GM19324 (cell line): ENCODE results near the gene SEPTIN1.
"Not testable (repeated sequence)": the region's sequence is repeated elsewhere in the genome, so short reads cannot be mapped to it uniquely, and the experiment has no call there.

Experiments used
- ATAC-seq: cut with Tn5 transposase; IDR thresholded peaks from one replicate; pipeline ENCODE4 v1.9.1; 2021; ENCODE audit warnings: mild to moderate bottlenecking, moderate library complexity; ENCODE audit not compliant: unreplicated experiment, low FRiP score

SEPTIN1 gene

DNA sequence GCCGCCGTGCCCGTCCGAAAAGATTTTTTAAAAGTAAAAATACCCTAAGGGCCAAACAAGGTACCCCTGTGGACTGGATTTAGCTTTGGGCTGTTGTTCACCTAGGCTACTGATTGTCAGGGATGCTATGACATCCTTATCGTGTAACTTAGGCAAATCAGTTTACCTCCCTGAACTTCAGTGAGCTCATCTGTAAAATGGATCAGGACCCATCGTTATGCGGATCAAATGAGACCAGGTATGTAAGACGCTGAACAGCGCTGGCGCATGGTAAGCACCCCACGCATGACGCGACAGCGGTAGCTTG is 24.4 kb upstream of the SEPTIN1 start:
- ATAC-seq, result peak; percentile 7

DNA sequence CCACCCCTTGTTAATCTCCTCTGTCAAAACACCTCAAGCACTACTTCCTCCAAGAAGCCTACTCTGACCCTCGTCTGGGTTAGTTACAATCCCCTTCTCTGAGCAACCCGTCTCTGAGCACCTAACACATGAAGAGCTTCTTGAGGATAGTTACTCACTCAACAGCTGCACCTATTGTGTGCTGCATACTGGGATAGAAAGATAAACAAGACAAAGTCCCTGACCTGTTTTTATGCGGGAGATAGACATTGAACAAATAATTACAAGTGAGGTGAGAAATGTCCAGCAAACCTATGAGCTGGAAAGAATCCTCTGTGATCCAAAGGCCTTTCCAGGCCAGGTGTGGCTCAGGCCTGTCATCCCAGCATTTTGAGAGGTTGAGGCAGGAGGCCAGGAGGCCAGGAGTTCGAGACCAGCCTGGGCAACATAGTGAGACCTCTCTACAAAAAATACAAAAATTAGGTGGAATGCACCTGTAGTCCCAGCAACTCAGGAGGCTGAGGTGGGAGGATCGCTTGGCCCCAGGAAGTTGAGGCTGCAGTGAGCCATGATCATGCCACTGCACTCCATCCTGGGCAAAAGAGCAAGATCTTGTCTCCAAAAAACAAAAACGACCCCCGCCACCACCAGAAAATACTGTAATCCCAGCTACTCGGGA is 19.5 kb upstream of the SEPTIN1 start:
- no peak for ATAC-seq

DNA sequence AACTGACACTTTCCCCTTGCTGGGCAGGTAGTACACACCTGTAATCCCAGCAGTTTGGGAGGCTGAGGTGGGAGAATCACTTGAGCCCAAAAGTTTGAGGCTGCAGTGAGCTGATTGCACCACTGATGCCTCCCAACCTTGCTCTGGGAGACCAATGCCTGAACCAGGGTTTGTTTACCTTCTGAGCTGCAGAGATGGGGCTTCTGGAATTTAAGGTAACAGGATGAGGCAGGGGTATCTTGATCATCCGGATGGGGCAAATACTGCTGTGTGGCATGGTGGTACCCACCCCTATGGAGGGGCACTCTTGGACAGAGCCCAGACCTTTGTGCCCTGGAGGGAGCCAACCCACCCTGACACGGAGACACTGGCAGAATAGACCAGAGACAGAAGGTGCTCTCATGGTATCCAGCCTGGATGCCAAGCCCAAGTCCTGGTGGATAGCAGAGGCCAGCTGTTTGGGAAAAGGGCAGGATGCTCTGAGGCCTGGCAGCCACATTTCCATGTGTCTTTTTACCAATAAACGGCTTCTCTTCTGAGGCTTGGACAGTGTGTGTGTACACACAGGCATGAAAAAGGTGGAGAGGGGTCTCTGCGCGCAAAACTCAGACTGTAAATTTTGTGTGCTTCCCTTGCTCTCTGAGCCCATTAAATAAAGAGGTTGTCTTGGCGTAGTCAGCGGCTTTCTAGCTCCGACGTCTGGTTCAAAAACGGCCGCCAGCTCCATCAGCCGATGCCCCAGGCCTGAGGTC is 17.2 kb upstream of the SEPTIN1 start:
- ATAC-seq, result no peak

DNA sequence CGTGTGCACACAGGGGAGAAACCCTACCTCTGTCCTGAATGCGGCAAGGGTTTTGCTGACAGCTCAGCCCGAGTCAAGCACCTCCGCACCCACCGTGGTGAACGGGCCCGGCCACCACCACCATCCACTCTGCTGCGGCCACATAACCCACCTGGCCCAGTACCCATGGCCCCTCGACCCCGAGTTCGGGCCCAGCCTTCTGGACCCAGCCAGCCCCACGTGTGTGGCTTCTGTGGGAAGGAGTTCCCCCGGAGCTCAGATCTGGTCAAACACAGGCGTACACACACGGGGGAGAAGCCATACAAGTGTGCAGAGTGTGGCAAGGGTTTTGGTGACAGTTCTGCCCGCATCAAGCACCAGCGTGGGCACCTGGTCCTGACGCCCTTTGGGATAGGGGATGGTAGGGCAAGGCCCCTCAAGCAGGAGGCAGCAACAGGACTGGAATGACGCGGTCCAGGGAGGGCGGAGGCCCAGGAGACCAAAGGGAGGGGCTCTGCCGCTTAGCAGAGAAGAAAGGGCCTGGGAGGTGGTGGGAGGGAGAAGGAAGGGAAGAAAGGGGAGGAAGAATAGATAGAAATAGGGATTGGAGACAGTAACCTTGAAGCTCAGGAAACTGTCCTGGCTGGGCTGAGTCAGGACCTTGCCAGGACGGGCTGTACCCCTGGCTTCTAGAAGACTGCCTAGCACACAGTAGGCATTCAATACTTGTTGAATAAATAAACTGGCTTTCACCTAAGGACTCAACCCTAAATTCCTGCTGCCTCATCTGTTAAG is 16.5 kb upstream of the SEPTIN1 start:
- ATAC-seq, result no peak

DNA sequence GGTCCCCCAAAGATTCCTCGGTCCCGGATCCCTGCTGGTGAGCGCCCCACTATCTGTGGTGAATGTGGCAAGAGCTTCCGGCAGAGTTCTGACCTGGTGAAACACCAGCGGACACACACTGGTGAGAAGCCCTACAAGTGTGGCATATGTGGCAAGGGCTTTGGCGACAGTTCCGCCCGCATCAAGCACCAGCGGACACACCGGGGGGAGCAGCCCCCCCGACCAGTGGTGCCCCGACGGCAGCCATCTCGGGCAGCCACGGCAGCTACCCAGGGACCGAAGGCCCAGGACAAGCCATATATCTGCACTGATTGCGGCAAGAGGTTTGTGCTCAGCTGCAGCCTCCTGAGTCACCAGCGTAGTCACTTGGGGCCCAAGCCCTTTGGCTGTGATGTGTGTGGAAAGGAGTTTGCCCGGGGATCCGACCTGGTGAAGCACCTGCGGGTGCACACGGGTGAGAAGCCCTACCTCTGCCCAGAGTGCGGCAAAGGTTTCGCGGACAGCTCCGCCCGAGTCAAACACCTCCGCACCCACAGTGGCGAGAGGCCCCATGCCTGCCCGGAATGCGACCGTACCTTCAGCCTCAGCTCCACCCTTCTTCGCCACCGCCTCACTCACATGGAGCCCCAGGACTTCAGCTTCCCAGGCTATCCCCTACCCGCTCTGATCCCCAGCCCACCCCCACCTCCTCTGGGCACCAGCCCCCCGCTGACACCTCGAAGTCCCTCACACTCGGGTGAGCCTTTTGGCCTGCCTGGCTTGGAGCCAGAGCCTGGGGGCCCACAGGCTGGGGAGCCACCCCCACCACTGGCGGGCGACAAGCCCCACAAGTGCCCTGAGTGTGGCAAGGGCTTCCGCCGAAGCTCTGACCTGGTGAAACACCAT is 15.7 kb upstream of the SEPTIN1 start:
- ATAC-seq, result no peak

DNA sequence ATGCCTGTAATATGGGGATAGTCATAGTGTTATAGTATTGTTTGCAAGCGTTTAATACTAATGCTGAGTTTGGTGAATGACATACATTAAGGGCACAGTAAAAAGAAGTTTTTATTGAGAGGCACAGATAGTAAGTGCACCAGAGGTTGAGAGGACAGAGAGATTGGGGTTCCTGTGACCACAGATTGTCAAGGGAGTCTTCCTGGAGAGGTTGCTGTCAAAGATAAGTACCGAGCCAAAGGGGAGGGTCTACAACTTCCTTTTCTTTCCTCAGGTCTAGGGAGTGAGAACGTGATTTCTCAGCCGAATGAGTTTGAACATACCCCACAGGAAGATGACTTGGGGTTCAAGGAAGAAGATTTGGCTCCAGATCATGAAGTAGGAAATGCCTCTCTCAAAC is 14.7 kb upstream of the SEPTIN1 start:
- no peak for ATAC-seq

DNA sequence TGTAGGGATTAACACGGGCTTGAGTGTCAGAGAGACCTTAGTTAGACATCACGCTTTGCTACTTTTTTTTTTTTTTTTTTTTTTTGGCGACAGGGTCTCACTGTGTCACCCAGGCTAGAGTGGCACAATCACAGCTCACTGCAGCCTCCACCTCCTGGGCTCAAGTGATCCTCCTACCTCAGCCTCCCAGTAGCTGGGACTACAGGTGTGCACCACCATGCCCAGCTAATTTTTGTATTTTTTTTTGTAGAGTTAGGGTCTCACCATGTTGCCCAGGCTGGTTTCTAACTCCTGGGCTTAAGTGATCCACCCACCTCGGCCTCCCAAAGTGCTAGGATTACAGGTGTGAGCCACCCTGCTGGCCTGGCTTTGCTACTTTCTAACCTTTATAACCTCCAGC is 14.3 kb upstream of the SEPTIN1 start:
- not testable (repeated sequence) for ATAC-seq

DNA sequence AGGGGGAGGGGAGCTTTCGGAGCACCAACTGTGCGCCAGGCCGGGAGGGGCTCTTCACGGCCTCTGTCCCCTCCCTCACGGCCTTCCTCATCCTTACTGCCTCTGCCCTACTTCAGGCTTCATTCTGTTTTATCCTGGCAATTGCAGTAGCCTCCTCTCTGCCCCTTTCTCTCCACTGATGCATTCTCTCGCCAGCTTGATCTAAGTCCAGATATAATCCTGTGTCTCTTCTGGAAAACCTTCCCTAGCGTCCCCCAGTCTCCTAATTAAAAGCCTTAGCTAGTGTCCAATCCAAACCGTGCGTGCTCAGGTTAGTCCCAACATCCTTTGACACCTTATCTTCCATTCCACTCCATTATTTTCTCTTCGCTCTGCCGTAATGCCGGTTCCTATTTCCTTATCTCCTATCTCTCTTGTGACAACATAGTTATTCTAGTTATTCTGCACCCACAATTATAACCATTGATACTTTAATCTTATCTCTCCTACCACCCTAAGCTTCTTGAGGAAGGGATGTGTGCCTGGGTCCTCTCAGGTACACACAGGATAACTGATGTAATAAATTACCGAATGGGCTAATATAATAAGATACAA is 13.7 kb upstream of the SEPTIN1 start:
- ATAC-seq, result no peak

DNA sequence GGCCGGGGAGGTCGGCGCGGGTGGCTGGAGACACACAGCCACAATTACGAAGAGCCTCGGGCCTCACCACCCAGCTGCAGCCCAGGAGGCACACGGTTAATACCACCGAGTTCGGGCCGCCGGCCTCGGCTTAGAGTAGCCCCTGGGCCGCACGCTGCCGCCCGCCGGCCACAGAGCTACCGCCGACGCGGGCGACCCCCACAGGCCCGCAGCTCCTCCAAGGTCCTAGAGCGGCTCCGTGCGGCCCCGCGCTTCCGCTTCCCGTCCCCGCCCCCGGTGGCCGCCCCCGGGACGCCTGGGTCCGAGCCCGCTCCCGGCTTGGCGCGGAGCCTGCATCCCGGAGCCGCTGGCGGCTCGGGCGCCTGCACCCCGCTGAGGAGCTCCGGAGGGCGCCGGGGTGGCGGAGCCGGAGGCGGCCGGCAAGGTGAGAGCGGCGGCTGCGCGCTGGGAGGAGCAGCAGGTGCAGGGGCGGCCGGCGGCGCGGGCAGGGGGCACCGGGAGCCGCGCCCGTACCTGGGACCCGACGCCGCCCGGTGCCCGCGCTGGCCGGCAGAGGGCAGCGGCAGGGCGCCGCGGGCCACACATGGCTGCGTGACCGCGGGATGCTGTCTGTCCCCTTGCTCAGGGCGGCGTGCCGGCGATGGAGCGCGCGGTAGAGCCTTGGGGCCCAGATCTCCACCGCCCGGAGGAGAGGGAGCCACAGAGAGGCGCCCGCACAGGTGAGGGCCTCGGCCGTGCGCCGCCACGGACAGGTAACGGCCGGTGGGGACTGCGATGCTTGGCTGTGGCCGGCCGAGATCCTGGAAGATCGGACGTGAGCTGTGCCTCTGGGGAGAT is 13.0 kb upstream of the SEPTIN1 start, which contains the start of gene ZNF48:
Gene ZNF48, plus strand, starts transcription at position 266 of the 837 bp plus-strand sequence. Its CDS starts 375 bp downstream, at position 641.
- peak; percentile 71 for ATAC-seq

DNA sequence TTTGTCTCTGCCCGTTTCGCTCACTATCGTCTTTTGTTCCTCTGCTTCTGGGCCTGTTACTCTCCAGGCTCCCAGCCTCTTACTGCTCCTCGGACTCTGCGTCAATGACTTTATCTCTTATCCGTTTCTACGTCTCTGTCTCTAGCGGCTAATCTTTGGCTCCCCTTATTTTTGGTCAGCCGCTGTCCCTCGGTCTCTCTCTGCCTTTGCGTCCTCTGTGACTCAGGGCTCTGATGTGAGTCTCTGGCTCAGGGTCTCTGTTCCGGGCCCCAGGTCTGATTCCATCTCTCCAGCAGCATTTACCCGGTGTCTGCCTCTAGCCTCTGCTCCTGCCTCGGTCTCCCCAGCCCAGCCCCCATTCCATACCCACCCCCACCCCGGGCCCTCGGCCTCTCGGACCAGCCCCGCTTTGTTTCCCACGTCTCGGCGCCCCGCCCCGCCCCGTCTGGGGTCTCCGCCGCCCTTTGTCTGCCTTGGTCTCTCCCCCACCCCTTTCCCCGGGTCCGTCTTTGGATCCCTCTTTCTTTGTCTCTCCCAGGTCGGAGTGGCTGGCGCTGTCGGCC is 12.3 kb upstream of the SEPTIN1 start:
- no peak for ATAC-seq

DNA sequence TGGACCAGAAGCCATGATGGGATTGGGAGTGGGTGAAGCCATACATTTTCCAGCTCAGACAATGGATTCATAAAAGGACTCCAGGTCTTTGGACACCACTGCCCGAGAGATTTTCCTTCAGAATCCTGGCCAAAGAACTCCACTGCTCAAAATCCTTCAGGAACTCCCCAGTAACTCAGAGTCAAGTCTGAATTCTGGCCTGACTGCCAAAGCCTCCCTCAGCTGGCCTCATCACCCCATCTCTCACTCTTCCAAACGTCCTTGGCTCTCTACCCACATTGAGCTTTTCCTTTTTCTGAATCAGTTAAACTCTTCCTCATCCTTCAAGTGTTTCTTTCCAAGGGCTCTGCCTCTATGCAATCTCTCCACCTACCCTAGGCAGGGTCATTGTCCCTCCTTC is 1.2 kb upstream of the SEPTIN1 start:
- ATAC-seq, result no peak

DNA sequence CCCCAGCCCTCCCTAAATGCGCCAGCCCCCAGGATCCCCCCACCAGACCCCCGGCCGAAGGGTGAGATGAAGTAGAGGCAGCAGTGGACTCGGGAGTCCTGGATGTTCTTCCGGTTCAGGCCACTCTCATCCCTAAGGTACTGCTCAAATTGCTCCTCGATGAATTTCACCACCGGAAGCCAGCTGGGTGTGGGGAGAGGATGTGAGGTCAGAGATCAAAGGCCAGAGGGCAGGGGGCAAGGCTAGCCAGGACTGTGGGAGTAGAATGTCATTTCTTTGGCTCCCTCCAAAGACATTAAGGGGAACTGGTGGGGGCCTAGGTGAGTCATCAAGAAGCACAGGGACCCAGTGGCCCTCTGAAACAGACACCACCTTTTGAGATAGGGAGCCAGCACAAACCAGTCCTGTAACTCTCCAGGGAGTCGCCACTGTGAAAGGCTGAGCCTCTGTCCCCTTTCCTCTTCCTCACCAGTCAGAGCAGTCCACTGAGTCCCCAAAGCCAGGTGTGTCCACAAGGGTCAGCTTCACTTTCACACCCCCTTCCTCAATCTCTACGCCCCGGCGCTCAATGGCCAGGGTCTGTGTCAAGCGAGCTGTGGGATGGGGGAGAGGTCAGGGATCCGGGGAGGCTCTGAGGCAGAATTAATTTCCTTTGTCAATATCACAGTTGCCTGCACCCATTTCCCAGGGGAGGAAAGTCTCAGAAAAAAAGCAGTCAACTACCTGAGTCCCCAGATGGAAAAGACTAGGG is 895 bp downstream of the SEPTIN1 start:
- ATAC-seq, result no peak

DNA sequence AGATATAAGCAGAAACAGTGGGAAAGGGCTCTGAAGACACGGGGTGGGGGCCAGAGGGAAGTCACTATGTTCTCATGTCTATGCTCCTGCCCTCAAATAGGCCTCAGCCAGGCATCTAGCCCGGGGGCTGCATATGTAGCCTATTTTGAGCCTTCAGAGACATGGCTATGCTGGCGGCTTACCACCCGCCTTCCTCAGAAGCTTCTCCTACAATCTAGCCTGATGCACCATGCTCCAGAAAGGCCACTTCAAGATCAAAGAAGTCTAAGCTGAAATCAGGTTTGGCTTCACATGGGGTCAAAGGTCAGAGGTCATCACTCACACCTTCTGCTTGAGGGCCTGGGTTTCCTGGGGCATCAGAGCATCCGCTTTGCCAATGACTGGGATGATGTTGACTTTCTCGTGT is 1.6 kb downstream of the SEPTIN1 start:
- ATAC-seq, result no peak

DNA sequence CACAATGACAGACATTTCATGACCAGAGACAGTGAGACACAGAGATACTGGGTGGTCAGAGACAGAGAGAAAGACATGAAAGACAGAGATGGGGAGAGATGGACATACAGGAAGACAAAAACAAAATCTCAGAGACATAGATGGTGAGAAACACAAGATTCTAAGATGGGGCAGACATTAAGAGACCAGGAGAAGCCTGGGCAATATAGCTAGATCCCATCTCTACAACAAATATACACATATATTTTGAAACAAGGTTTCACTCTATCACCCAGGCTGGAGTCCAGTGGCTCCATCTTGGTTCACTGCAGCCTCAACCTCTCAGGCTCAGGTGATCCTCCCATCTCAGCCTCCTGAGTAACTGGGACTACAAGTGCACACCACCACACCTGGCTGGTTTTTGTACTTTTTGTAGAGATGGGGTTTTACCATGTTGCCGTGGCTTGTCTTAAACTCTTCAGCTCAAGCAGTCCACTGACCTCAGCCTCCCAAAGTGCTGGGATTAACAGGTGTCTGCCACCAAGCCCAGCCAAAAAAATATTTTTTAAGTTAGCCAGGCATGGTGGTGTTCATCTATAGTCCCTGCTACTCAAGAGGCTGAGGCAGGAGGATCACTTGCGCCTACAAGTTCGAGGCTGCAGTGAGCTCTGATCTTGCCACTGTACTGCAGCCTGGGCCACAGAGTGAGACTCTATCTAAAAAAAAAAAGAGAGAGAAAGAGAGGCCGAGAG is 2.1 kb downstream of the SEPTIN1 start:
- ATAC-seq, result no peak

DNA sequence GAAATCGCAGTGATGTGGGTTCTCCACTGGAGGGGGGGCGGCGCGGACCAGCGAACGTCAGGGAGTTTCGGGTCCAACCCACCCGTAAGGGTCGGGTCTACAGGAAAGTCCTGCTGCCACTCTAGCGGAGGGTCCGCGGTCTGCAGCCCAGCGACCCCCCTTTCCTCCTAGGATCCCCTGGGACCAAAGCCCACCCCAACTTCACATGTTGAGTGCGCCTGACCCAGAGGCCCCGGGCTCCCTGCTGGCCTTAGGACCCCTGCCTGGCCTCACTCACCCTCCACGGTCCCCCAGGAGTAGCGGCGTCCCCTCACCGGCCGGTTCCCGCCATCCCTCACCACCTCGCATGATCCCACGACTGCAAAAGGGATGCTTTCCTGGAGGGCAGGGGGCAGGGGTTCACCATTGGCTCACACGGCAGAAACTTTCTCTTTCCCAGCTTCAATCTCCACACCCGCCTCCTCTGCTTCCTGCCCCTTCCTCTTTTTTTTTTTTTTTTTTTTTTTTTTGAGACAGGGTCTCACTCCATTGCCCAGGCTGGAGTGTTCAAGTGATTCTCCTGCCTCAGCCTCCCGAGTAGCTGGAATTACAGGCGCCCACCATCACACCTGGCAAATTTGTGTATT is 3.1 kb downstream of the SEPTIN1 start:
- no peak for ATAC-seq

DNA sequence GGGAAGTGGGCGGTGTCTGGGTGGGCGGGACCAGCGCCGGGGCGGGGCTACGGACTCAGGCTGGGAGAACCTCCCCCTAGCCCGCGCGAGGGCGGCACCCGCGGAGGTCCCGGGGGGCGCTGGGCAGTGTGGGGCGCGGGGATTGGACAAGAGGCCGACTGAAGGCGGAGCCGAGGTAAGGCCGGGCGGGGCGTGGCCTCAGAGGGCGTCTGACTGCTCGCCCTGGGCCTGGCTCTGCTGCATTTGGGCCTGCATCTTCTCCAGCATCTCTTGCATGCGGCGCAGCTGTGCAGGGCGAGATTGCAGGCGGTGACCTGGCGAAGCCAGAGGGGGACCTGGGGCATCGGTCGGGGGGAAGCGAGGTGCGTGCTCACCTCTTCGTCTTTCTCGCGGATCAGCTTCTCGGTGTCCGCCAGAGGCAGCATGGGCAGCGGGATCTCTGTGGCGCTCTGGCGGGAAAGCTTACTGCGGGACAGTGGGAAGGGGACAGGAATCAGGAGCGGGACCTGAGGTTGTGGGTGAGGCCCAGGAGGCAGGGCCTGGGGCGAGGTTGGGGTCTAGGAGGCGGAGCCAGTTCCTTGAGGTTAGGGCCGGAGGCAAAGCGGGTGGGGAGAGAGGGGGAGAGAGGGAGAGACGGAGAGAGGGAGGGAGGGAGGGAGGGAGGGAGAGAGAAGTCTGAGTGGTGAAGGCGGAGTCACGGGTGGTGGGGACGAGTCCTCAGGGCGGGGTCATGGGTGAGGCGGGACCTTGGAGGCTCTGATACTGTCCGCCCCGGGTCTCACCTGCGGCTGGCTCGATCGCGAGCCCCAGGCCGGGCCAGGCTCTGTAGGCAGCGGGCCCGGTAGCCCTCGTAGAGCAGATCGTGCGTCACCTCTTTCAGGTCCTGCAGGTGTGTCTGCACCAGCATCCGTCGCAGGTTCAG is 3.9 kb downstream of the SEPTIN1 start:
- ATAC-seq, result peak; percentile 86
